Caki2 (cell line): ENCODE measurements around the gene GUCA2B. TPM values are rescaled to one million over a fixed set of nuclear protein-coding genes. Genes with fewer than 3 reads are reported as not detected.

Source experiments
- DNase-seq: peaks from one replicate; pipeline ENCODE4 v3.0.0-alpha.2; 2015; ENCODE audit warnings: low read depth
- in situ Hi-C: cut with HindIII; loops from 2 replicates; pipeline ENCODE4 v1.10.0; 2016; ENCODE audit warnings: low sequenced_read_pairs, low pct_unique_long_range_greater_than_20kb, mixed read lengths
- total RNA-seq: library from RNA; depleted of rRNA; stranded (reverse); fragments of >200 nt; shearing (Covaris generic); gene quantifications from 2 replicates; pipeline ENCODE4 v1.2.3, GENCODE V29; 2014; ENCODE audit warnings: low replicate concordance; rRNA removed

Gene GUCA2B
- total RNA-seq, 1 experiment from 2014 or later: not detected

- no peak for DNase-seq
- in situ Hi-C loops: no loop called here
Measured at GRCh38 chr1:42178249-42178648, 25.0 kb downstream of the GUCA2B start.

GRCh38 chr1:42179275-42179674 is 26.1 kb downstream of the GUCA2B start:
- in situ Hi-C loops: no loop called here
- no peak for DNase-seq

GRCh38 chr1:42179900-42180329 is 26.7 kb downstream of the GUCA2B start:
- DNase-seq: no peak
- in situ Hi-C loops: no loop called here

- in situ Hi-C loops: no loop called here
Measured at GRCh38 chr1:42181687-42182086, 28.5 kb downstream of the GUCA2B start.

GRCh38 chr1:42183210-42183956 is 30.2 kb downstream of the GUCA2B start:
- in situ Hi-C loops: no loop called here
- no peak for DNase-seq

More at GRCh38 chr1:42181687-42182086, 28.5 kb downstream of the GUCA2B start:
- DNase-seq: no peak

GRCh38 chr1:42183957-42184268 is 30.7 kb downstream of the GUCA2B start:
- in situ Hi-C loops: no loop called here
- no peak for DNase-seq

- no peak for DNase-seq
- in situ Hi-C loops: no loop called here
Measured at GRCh38 chr1:42184616-42185015, 31.4 kb downstream of the GUCA2B start.

GRCh38 chr1:42186152-42186551 is 32.9 kb downstream of the GUCA2B start:
- DNase-seq: no peak
- in situ Hi-C loops: no loop called here

GRCh38 chr1:42189931-42190853 is 37.0 kb downstream of the GUCA2B start:
- DNase-seq: no peak
- in situ Hi-C loops: no loop called here

- in situ Hi-C loops: no loop called here
- DNase-seq: no peak
Measured at GRCh38 chr1:42191319-42191718, 38.1 kb downstream of the GUCA2B start.

GRCh38 chr1:42192106-42192505 is 38.9 kb downstream of the GUCA2B start:
- DNase-seq: no peak
- in situ Hi-C loops: no loop called here

- in situ Hi-C loops: no loop called here
Measured at GRCh38 chr1:42195841-42196240, 42.6 kb downstream of the GUCA2B start.

GRCh38 chr1:42198251-42198650 is 45.0 kb downstream of the GUCA2B start:
- in situ Hi-C loops: no loop called here
- DNase-seq: no peak

More at GRCh38 chr1:42195841-42196240, 42.6 kb downstream of the GUCA2B start:
- DNase-seq: no peak

- in situ Hi-C loops: no loop called here
Measured at GRCh38 chr1:42201986-42202385, 48.8 kb downstream of the GUCA2B start.

More at GRCh38 chr1:42201986-42202385, 48.8 kb downstream of the GUCA2B start:
- no peak for DNase-seq

Other genes starting within 250 kb of the GUCA2B start
- 0.03 and 1.4 TPM in 2 replicates for gene HIVEP3, start 234.5 kb upstream of the GUCA2B start, total RNA-seq
- not detected in 2 replicates for gene GUCA2A, start 11.3 kb downstream of the GUCA2B start, total RNA-seq
- 17.0 and 22.6 TPM in 2 replicates for gene FOXJ3, start 181.8 kb downstream of the GUCA2B start, total RNA-seq
- 7.8 and 11.5 TPM in 2 replicates for gene RIMKLA, start 227.4 kb downstream of the GUCA2B start, total RNA-seq